Ecto neural progenitor cell (in vitro differentiated cells): Measurements from ENCODE around the gene VWA1.
A peak's percentile ranks its signal among the peaks of the same experiment; 100 is the strongest.
"Not testable (repeated sequence)": the region's sequence is repeated elsewhere in the genome, so short reads cannot be mapped to it uniquely, and the experiment has no call there.

Source experiments
- DNase-seq: peaks from one replicate; pipeline ENCODE4 v3.0.0-alpha.2; 2018; ENCODE audit warnings: low spot score

VWA1 gene

DNA sequence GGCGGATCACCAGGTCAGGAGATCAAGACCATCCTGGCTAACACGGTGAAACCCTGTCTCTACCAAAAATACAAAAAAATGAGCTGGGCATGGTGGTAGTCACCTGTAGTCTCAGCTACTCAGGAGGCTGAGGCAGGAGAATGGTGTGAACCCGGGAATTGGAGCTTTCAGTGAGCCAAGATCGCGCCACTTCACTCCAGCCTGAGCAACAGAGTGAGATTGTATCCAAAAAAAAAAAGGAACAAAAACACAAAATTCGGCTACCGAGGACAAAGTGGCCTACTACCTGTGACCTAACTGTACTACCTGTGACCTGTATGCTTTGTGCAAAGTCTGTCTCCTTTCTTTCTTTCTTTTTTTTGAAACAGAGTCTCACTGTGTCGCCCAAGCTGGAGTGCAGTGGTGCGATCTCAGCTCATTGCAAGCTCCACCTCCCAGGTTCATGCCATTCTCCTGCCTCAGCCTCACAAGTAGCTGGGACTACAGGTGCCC is 32.5 kb upstream of the VWA1 start:
- not testable (repeated sequence) for DNase-seq

GRCh38 chr1:1403653-1404052 is 31.8 kb upstream of the VWA1 start:
- no peak for DNase-seq

- DNase-seq = no peak
Measured at GRCh38 chr1:1406101-1406820, 29.2 kb upstream of the VWA1 start.

- peak; percentile 94 for DNase-seq
Measured at GRCh38 chr1:1406821-1407635, 28.5 kb upstream of the VWA1 start, which contains the start of gene MRPL20. MRPL20 (minus strand) TSS chr1:1407293; CDS start chr1:1407217, 76 bp downstream.

DNA sequence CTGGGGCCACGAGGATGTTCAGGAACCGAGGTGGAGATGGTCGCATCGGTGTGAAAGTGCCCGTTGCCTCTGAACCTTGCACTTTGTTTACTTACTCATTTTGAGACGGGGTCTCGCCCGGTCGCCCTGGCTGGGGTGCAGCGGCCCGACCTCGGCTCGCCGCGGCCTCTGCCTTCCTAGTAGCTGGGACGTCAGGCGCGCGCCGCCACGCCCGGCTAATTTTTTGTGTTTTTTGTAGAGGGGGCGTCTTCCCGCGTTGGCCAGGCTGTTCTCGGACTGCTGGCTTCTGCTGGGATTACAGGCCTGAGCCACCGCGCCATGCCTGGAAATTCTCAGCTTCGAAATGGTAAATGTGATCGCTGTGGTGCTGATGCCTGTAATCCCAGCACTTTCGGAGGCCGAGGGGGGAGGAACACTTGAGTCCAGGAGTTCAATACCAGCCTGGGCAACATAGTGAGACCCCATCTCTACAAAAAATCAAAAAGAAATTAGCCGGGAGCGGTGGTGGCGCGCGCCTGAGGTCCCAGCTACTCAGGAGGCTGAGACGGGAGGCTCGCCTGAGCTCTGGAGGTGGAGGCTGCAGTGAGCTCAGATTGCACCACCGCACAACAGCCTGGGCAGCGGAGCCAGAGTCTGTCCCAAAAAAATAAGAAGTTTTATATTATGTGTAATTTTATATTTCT is 27.7 kb upstream of the VWA1 start:
- peak; percentile 64 for DNase-seq

GRCh38 chr1:1410238-1410637 is 25.3 kb upstream of the VWA1 start:
- DNase-seq = not testable (repeated sequence)

- DNase-seq = no peak
Measured at GRCh38 chr1:1411626-1412025, 23.9 kb upstream of the VWA1 start.

- not testable (repeated sequence) for DNase-seq
Measured at GRCh38 chr1:1412311-1412902, 23.1 kb upstream of the VWA1 start.

GRCh38 chr1:1415751-1416150 is 19.7 kb upstream of the VWA1 start:
- no peak for DNase-seq

DNA sequence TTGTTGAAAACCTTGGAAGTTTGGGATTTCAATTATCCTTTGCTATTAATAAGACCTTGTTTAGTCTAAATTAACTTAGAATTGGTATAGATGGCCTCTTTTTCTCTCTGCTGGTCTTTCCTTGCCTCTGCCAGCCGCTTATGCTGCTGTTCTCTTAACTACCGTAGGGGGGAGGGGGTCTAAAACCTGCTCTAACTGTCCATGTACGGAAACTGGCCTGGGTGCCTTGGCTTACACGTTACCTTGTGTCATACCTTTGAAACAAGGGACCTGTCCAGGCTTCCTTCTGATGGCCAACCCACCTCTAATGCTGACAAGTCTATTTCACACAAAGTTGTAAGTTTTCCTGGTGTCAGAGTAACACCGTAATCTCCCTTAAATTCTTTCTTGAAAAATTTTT is 18.1 kb upstream of the VWA1 start:
- DNase-seq = not testable (repeated sequence)

- peak; percentile 47 for DNase-seq
Measured at GRCh38 chr1:1417825-1418463, 17.5 kb upstream of the VWA1 start.

GRCh38 chr1:1418464-1419362 is 16.8 kb upstream of the VWA1 start:
- peak; percentile 47 for DNase-seq

- DNase-seq = peak; percentile 46
Measured at GRCh38 chr1:1419363-1419812, 16.1 kb upstream of the VWA1 start.

GRCh38 chr1:1419813-1420653 is 15.5 kb upstream of the VWA1 start:
- peak; percentile 67 for DNase-seq

DNA sequence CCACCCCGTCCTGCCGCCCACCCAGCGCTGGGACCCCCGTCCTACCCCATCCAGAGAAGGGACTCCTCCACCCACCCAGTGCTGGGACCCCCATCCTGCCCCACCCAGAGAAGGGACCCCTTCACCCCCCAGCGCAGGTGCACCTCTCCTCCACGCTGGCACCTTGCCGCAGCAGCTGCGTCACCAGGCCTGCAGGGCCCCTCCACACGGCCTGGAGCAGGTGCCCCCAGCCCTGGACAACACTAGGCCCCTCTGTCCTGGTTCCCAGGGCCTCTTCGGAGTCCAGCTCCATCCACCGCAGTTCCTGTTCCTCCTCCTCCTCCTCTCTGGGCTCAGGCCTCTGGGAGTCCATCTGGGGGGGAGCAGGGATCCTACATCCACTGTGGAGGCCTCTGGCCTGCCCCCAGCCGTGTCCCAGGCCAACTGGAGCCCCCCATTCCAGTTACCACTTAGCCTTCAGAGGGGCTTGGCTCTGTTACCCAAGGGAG is 14.8 kb upstream of the VWA1 start:
- DNase-seq = peak; percentile 55

- peak; percentile 54 for DNase-seq
Measured at GRCh38 chr1:1421147-1421906, 14.2 kb upstream of the VWA1 start, which contains the start of gene ANKRD65. ANKRD65 (minus strand) TSS chr1:1421276; CDS start chr1:1421005, 271 bp downstream.

- no peak for DNase-seq
Measured at GRCh38 chr1:1421907-1422464, 13.5 kb upstream of the VWA1 start.
